ENCODE measurements around the gene MAN2B2.

MAN2B2 gene

GRCh38 chr4:6578221-6578620 lies 3.2 kb downstream of the MAN2B2 start:
- Histone ChIP-seq H2AFZ (ENCODE audit: low read depth, low read length) (no peak overlapping the region), H3K4me1 (ENCODE audit: insufficient read depth, low read length) (peaks cover 7% of the 10 kb centered on the region), H3K36me3 (ENCODE audit: insufficient read depth, low read length) (peaks cover 34% of the 10 kb centered on the region), H3K27me3 (ENCODE audit: insufficient read depth, low read length) (peaks cover 5% of the 10 kb centered on the region), H3K9me3 (ENCODE audit: low read length) (peaks cover 8% of the 10 kb centered on the region), H3K4me3 (ENCODE audit: low read length) (no peak overlapping the region)

GRCh38 chr4:6580353-6580752 lies 5.4 kb downstream of the MAN2B2 start:
- Histone ChIP-seq H3K4me1 (ENCODE audit: insufficient read depth, low read length) (peaks cover 6% of the 10 kb centered on the region), H3K36me3 (ENCODE audit: insufficient read depth, low read length) (peaks cover 34% of the 10 kb centered on the region), H3K4me3 (ENCODE audit: low read length) (no peak overlapping the region), H3K9me3 (ENCODE audit: low read length) (peaks cover 8% of the 10 kb centered on the region), H3K27me3 (ENCODE audit: insufficient read depth, low read length) (no peaks in the 10 kb centered on the region), H2AFZ (ENCODE audit: low read depth, low read length) (no peak overlapping the region)

- Histone ChIP-seq H3K36me3 (ENCODE audit: insufficient read depth, low read length) (peaks cover 34% of the 10 kb centered on the region), H3K27me3 (ENCODE audit: insufficient read depth, low read length) (no peaks in the 10 kb centered on the region), H2AFZ (ENCODE audit: low read depth, low read length) (no peak overlapping the region), H3K4me1 (ENCODE audit: insufficient read depth, low read length) (no peaks in the 10 kb centered on the region), H3K4me3 (ENCODE audit: low read length) (no peak overlapping the region), H3K9me3 (ENCODE audit: low read length) (peaks cover 8% of the 10 kb centered on the region)
These were observed 6.7 kb downstream of the MAN2B2 start for GRCh38 chr4:6581566-6582121.

GRCh38 chr4:6582889-6583490 lies 8.0 kb downstream of the MAN2B2 start:
- Histone ChIP-seq H3K9me3 (ENCODE audit: low read length) (peaks cover 8% of the 10 kb centered on the region), H3K4me1 (ENCODE audit: insufficient read depth, low read length) (no peaks in the 10 kb centered on the region), H2AFZ (ENCODE audit: low read depth, low read length) (no peak overlapping the region), H3K4me3 (ENCODE audit: low read length) (no peak overlapping the region), H3K27me3 (ENCODE audit: insufficient read depth, low read length) (no peaks in the 10 kb centered on the region), H3K36me3 (ENCODE audit: insufficient read depth, low read length) (peaks cover 28% of the 10 kb centered on the region)

GRCh38 chr4:6584865-6585264 lies 9.9 kb downstream of the MAN2B2 start:
- Histone ChIP-seq H3K4me3 (ENCODE audit: low read length) (no peak overlapping the region), H3K9me3 (ENCODE audit: low read length) (peaks cover 3% of the 10 kb centered on the region), H3K4me1 (ENCODE audit: insufficient read depth, low read length) (no peaks in the 10 kb centered on the region), H3K27me3 (ENCODE audit: insufficient read depth, low read length) (no peaks in the 10 kb centered on the region), H2AFZ (ENCODE audit: low read depth, low read length) (no peak overlapping the region), H3K36me3 (ENCODE audit: insufficient read depth, low read length) (peaks cover 18% of the 10 kb centered on the region)

GRCh38 chr4:6586715-6587325 lies 11.8 kb downstream of the MAN2B2 start:
- H3K9me3 ChIP-seq (ENCODE audit: low read length) = peaks cover 3% of the 10 kb centered on the region
- H2AFZ ChIP-seq (ENCODE audit: low read depth, low read length) = no peak overlapping the region
- peaks cover 7% of the 10 kb centered on the region for H3K36me3 ChIP-seq (ENCODE audit: insufficient read depth, low read length)
- H3K4me1 ChIP-seq (ENCODE audit: insufficient read depth, low read length) = no peaks in the 10 kb centered on the region
- no peak overlapping the region for H3K4me3 ChIP-seq (ENCODE audit: low read length)
- no peaks in the 10 kb centered on the region for H3K27me3 ChIP-seq (ENCODE audit: insufficient read depth, low read length)

GRCh38 chr4:6589444-6589843 lies 14.5 kb downstream of the MAN2B2 start:
- Histone ChIP-seq H3K27me3 (ENCODE audit: insufficient read depth, low read length) (no peaks in the 10 kb centered on the region), H3K4me1 (ENCODE audit: insufficient read depth, low read length) (no peaks in the 10 kb centered on the region), H3K4me3 (ENCODE audit: low read length) (no peak overlapping the region), H3K36me3 (ENCODE audit: insufficient read depth, low read length) (peaks cover 6% of the 10 kb centered on the region), H3K9me3 (ENCODE audit: low read length) (no peaks in the 10 kb centered on the region), H2AFZ (ENCODE audit: low read depth, low read length) (no peak overlapping the region)

GRCh38 chr4:6591313-6591712 lies 16.3 kb downstream of the MAN2B2 start:
- H3K27me3 ChIP-seq (ENCODE audit: insufficient read depth, low read length) = no peaks in the 10 kb centered on the region
- no peaks in the 10 kb centered on the region for H3K9me3 ChIP-seq (ENCODE audit: low read length)
- H3K36me3 ChIP-seq (ENCODE audit: insufficient read depth, low read length) = peaks cover 12% of the 10 kb centered on the region
- H3K4me1 ChIP-seq (ENCODE audit: insufficient read depth, low read length) = no peaks in the 10 kb centered on the region
- H2AFZ ChIP-seq (ENCODE audit: low read depth, low read length) = no peak overlapping the region
- H3K4me3 ChIP-seq (ENCODE audit: low read length) = no peak overlapping the region

- Histone ChIP-seq H3K36me3 (ENCODE audit: insufficient read depth, low read length) (peaks cover 12% of the 10 kb centered on the region), H3K4me3 (ENCODE audit: low read length) (no peak overlapping the region), H3K27me3 (ENCODE audit: insufficient read depth, low read length) (no peaks in the 10 kb centered on the region), H2AFZ (ENCODE audit: low read depth, low read length) (no peak overlapping the region), H3K9me3 (ENCODE audit: low read length) (no peaks in the 10 kb centered on the region), H3K4me1 (ENCODE audit: insufficient read depth, low read length) (no peaks in the 10 kb centered on the region)
These were observed 16.8 kb downstream of the MAN2B2 start for GRCh38 chr4:6591781-6592180.

GRCh38 chr4:6592804-6593563 lies 18.0 kb downstream of the MAN2B2 start:
- peaks cover 16% of the 10 kb centered on the region for H3K36me3 ChIP-seq (ENCODE audit: insufficient read depth, low read length)
- H3K27me3 ChIP-seq (ENCODE audit: insufficient read depth, low read length) = no peaks in the 10 kb centered on the region
- H2AFZ ChIP-seq (ENCODE audit: low read depth, low read length) = no peak overlapping the region
- H3K4me1 ChIP-seq (ENCODE audit: insufficient read depth, low read length) = no peaks in the 10 kb centered on the region
- H3K4me3 ChIP-seq (ENCODE audit: low read length) = no peak overlapping the region
- no peaks in the 10 kb centered on the region for H3K9me3 ChIP-seq (ENCODE audit: low read length)

GRCh38 chr4:6594341-6594740 lies 19.4 kb downstream of the MAN2B2 start:
- Histone ChIP-seq H3K9me3 (ENCODE audit: low read length) (no peaks in the 10 kb centered on the region), H2AFZ (ENCODE audit: low read depth, low read length) (no peak overlapping the region), H3K4me3 (ENCODE audit: low read length) (no peak overlapping the region), H3K4me1 (ENCODE audit: insufficient read depth, low read length) (no peaks in the 10 kb centered on the region), H3K27me3 (ENCODE audit: insufficient read depth, low read length) (no peaks in the 10 kb centered on the region), H3K36me3 (ENCODE audit: insufficient read depth, low read length) (peaks cover 16% of the 10 kb centered on the region)

GRCh38 chr4:6594826-6595355 lies 19.9 kb downstream of the MAN2B2 start:
- Histone ChIP-seq H3K27me3 (ENCODE audit: insufficient read depth, low read length) (no peaks in the 10 kb centered on the region), H3K36me3 (ENCODE audit: insufficient read depth, low read length) (peaks cover 14% of the 10 kb centered on the region), H3K9me3 (ENCODE audit: low read length) (no peaks in the 10 kb centered on the region), H2AFZ (ENCODE audit: low read depth, low read length) (no peak overlapping the region), H3K4me1 (ENCODE audit: insufficient read depth, low read length) (no peaks in the 10 kb centered on the region), H3K4me3 (ENCODE audit: low read length) (no peak overlapping the region)

GRCh38 chr4:6595897-6596537 lies 21.0 kb downstream of the MAN2B2 start:
- Histone ChIP-seq H3K4me1 (ENCODE audit: insufficient read depth, low read length) (no peaks in the 10 kb centered on the region), H2AFZ (ENCODE audit: low read depth, low read length) (no peak overlapping the region), H3K9me3 (ENCODE audit: low read length) (no peaks in the 10 kb centered on the region), H3K4me3 (ENCODE audit: low read length) (no peak overlapping the region), H3K36me3 (ENCODE audit: insufficient read depth, low read length) (peaks cover 13% of the 10 kb centered on the region), H3K27me3 (ENCODE audit: insufficient read depth, low read length) (no peaks in the 10 kb centered on the region)

All from neuron (in vitro differentiated cells).